ENCODE data around the gene GSX1.
A peak's percentile ranks its signal among the peaks of the same experiment; 100 is the strongest.

GSX1 gene

GRCh38 chr13:27789495-27790303 lies 2.6 kb upstream of the GSX1 start:
- Mint-ChIP-seq H3K4me1 (peaks cover 46% of the 10 kb centered on the region), H3K4me3 (peak overlapping the region; percentile 76), H3K9me3 (peaks cover 6% of the 10 kb centered on the region), H3K36me3 (no peaks in the 10 kb centered on the region), H3K27ac (no peak overlapping the region), H3K27me3 (peaks cover 74% of the 10 kb centered on the region)
- ATAC-seq = no peak

- peaks cover 6% of the 10 kb centered on the region for H3K9me3 Mint-ChIP-seq
- ATAC-seq = no peak
- peaks cover 83% of the 10 kb centered on the region for H3K27me3 Mint-ChIP-seq
- H3K4me1 Mint-ChIP-seq = peaks cover 46% of the 10 kb centered on the region
- H3K4me3 Mint-ChIP-seq = peak overlapping the region; percentile 76
- H3K27ac Mint-ChIP-seq = no peak overlapping the region
- no peaks in the 10 kb centered on the region for H3K36me3 Mint-ChIP-seq
Measured at GRCh38 chr13:27790523-27790922, 1.8 kb upstream of the GSX1 start.

- Mint-ChIP-seq H3K27ac (no peak overlapping the region), H3K36me3 (no peaks in the 10 kb centered on the region), H3K27me3 (peaks cover 91% of the 10 kb centered on the region), H3K4me1 (peaks cover 46% of the 10 kb centered on the region), H3K9me3 (peaks cover 6% of the 10 kb centered on the region), H3K4me3 (peak overlapping the region; percentile 76)
- ATAC-seq = no peak
Measured at GRCh38 chr13:27791146-27791900, 960 bp upstream of the GSX1 start.

- H3K27me3 Mint-ChIP-seq = peaks cover 95% of the 10 kb centered on the region
- peak overlapping the region; percentile 76 for H3K4me3 Mint-ChIP-seq
- no peaks in the 10 kb centered on the region for H3K36me3 Mint-ChIP-seq
- ATAC-seq = no peak
- peaks cover 6% of the 10 kb centered on the region for H3K9me3 Mint-ChIP-seq
- peaks cover 46% of the 10 kb centered on the region for H3K4me1 Mint-ChIP-seq
- no peak overlapping the region for H3K27ac Mint-ChIP-seq
Measured at GRCh38 chr13:27791901-27792392, 336 bp upstream of the GSX1 start.

- H3K4me1 Mint-ChIP-seq = peaks cover 46% of the 10 kb centered on the region
- H3K4me3 Mint-ChIP-seq = no peak overlapping the region
- peaks cover 92% of the 10 kb centered on the region for H3K27me3 Mint-ChIP-seq
- no peaks in the 10 kb centered on the region for H3K36me3 Mint-ChIP-seq
- H3K9me3 Mint-ChIP-seq = peaks cover 6% of the 10 kb centered on the region
- no peak for ATAC-seq
- H3K27ac Mint-ChIP-seq = no peak overlapping the region
Measured at GRCh38 chr13:27793507-27794367, 1.5 kb downstream of the GSX1 start.

- ATAC-seq = no peak
- no peak overlapping the region for H3K27ac Mint-ChIP-seq
- no peaks in the 10 kb centered on the region for H3K36me3 Mint-ChIP-seq
- peaks cover 41% of the 10 kb centered on the region for H3K4me1 Mint-ChIP-seq
- peaks cover 6% of the 10 kb centered on the region for H3K9me3 Mint-ChIP-seq
- peaks cover 92% of the 10 kb centered on the region for H3K27me3 Mint-ChIP-seq
- H3K4me3 Mint-ChIP-seq = peak overlapping the region; percentile 29
Measured at GRCh38 chr13:27794368-27794691, 2.0 kb downstream of the GSX1 start.

GRCh38 chr13:27794921-27795717 lies 2.8 kb downstream of the GSX1 start:
- Mint-ChIP-seq H3K4me3 (no peak overlapping the region), H3K4me1 (peaks cover 39% of the 10 kb centered on the region), H3K27me3 (peaks cover 97% of the 10 kb centered on the region), H3K36me3 (no peaks in the 10 kb centered on the region), H3K27ac (no peak overlapping the region), H3K9me3 (peaks cover 6% of the 10 kb centered on the region)
- no peak for ATAC-seq

- no peak for ATAC-seq
- Mint-ChIP-seq H3K4me3 (no peak overlapping the region), H3K9me3 (peaks cover 6% of the 10 kb centered on the region), H3K27ac (no peak overlapping the region), H3K4me1 (peaks cover 33% of the 10 kb centered on the region), H3K27me3 (peaks cover 97% of the 10 kb centered on the region), H3K36me3 (no peaks in the 10 kb centered on the region)
Measured at GRCh38 chr13:27795718-27796019, 3.4 kb downstream of the GSX1 start.

GRCh38 chr13:27796544-27797227 lies 4.4 kb downstream of the GSX1 start:
- H3K9me3 Mint-ChIP-seq = peaks cover 6% of the 10 kb centered on the region
- no peak overlapping the region for H3K4me3 Mint-ChIP-seq
- no peak for ATAC-seq
- peaks cover 97% of the 10 kb centered on the region for H3K27me3 Mint-ChIP-seq
- H3K27ac Mint-ChIP-seq = no peak overlapping the region
- no peaks in the 10 kb centered on the region for H3K36me3 Mint-ChIP-seq
- H3K4me1 Mint-ChIP-seq = peaks cover 23% of the 10 kb centered on the region

- peaks cover 2% of the 10 kb centered on the region for H3K9me3 Mint-ChIP-seq
- H3K36me3 Mint-ChIP-seq = no peaks in the 10 kb centered on the region
- H3K27ac Mint-ChIP-seq = no peak overlapping the region
- no peak overlapping the region for H3K4me3 Mint-ChIP-seq
- peaks cover 18% of the 10 kb centered on the region for H3K4me1 Mint-ChIP-seq
- peaks cover 97% of the 10 kb centered on the region for H3K27me3 Mint-ChIP-seq
- no peak for ATAC-seq
Measured at GRCh38 chr13:27797228-27797624, 4.9 kb downstream of the GSX1 start.

GRCh38 chr13:27806744-27807387 lies 14.6 kb downstream of the GSX1 start:
- H3K36me3 Mint-ChIP-seq = no peaks in the 10 kb centered on the region
- H3K27me3 Mint-ChIP-seq = peaks cover 58% of the 10 kb centered on the region
- H3K4me1 Mint-ChIP-seq = no peaks in the 10 kb centered on the region
- no peak for ATAC-seq
- H3K9me3 Mint-ChIP-seq = no peaks in the 10 kb centered on the region
- H3K4me3 Mint-ChIP-seq = no peak overlapping the region
- no peak overlapping the region for H3K27ac Mint-ChIP-seq

- Mint-ChIP-seq H3K4me1 (no peaks in the 10 kb centered on the region), H3K36me3 (no peaks in the 10 kb centered on the region), H3K4me3 (no peak overlapping the region), H3K9me3 (no peaks in the 10 kb centered on the region), H3K27me3 (peaks cover 66% of the 10 kb centered on the region), H3K27ac (no peak overlapping the region)
- ATAC-seq = no peak
Measured at GRCh38 chr13:27808851-27809550, 16.7 kb downstream of the GSX1 start.

GRCh38 chr13:27810009-27810408 lies 17.7 kb downstream of the GSX1 start:
- Mint-ChIP-seq H3K4me1 (no peaks in the 10 kb centered on the region), H3K27ac (no peak overlapping the region), H3K9me3 (no peaks in the 10 kb centered on the region), H3K36me3 (no peaks in the 10 kb centered on the region), H3K4me3 (no peak overlapping the region), H3K27me3 (peaks cover 76% of the 10 kb centered on the region)
- ATAC-seq = no peak
